Activated CD8-positive, alpha-beta memory T cell treated with anti-CD3 and anti-CD28 coated beads, Interleukin-2, amount 50 U/mL, for 48 hours (primary cell): Measurements from ENCODE around the gene EDN3.

Experiments used
- DNase-seq: peaks from one replicate; pipeline ENCODE4 v3.0.0-alpha.2; 2020

EDN3 gene

GRCh38 chr20:59308493-59309201 is 8.2 kb downstream of the EDN3 start:
- DNase-seq: no peak

DNA sequence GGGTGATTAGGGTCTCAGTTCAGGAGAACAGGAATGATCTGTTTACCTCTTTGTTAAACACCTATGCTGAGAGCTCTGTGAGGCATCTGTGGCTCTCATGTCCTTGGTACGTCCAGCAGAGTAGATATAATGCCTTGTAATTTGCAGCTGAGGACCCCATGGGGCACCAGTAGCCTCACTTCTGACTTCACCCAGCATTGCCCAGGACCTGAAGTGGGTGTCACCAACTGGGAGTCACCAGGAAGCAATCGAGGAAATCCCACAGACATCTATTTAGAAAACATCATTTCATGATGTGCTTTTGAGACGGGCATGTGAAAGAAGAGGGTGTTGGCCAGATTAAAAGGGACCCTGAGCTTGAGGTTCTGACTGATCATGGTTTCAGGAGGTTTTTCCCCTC is 8.8 kb downstream of the EDN3 start:
- no peak for DNase-seq

DNA sequence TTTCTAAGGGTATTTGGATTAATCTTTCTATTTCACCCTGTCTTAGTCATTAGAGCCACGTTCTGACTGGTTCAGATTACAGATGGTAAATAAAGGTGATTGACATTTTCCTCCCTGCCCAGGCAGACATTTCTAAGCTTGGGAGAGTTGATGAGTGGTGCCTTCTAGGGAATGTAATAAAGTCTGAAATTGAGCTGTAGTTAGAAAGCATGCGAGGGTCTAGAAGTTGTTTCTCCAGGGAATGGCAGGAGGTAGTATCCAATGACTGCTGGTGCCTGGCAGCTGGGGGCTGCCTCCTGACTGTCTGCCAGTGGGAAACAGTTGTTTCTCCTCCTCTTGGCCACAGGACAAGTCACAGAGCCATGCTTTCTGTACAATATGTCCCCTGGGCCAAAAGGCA is 14.6 kb downstream of the EDN3 start:
- no peak for DNase-seq

GRCh38 chr20:59316911-59317731 is 16.7 kb downstream of the EDN3 start:
- no peak for DNase-seq

DNA sequence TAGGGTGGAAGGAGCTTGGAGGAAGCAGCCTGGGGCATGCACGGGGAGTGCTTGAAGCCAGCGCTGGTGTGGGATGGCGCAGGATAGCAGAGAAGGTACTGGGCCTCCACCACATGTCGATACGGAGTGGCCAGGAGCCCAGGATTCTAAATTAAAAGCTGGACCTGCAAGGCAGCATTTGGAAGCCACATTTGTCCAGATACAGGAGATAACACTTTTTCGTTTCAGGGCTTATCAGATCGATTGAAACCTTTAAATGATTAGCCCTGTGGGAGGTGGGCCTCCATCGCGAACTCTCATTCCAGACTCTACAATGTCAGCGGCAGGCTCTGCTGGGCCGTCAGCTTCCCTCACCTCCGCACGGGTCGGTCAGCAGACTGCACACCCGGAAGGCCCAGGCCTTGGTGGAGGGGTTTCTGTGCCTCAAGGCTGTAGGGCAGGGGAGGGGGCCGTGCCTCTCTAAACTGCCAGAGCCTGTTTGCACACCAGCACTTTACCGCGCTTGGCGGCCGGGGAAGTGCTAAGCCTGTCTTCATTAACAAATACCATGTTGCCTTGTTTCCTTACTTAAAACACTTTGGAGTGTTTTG is 17.9 kb downstream of the EDN3 start:
- no peak for DNase-seq

DNA sequence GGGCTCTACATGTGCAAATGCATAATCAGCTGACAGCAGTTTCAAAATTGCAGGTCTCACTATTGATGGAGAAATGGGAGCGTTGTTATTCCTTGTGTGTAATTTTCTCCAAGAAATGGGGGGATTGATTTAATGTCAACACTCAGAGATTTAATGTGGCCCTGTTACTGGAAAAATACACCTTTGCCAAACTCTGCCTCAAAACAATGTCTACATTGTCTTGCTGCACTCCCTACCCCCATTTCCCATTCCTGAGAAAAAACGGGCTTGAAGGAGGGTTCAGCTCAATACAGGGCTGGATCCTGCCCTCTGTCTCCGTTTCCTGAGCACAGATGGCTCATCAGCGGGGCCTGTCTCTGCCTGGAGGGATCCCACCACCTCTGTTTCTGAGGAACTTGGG is 18.4 kb downstream of the EDN3 start:
- DNase-seq: no peak

DNA sequence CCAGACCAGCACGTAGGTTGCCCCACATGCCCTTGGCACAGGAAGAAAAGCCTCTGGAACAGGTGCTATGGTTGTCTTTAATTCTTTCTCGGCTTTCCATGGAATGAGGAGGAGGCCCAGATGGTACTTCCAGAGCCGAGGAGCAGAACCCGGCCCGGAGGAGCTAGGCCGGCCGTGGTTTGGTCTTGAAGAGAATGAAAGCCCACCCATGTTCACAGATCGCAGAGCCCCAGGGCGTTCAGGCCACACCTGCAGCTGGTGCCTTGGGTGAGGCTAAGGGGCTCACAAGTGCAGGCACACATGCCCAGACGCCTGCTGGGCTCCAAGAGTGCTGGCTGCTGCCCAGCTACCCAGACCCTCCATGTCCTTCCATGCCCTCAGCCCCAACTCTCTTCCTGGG is 20.0 kb downstream of the EDN3 start:
- DNase-seq: no peak

DNA sequence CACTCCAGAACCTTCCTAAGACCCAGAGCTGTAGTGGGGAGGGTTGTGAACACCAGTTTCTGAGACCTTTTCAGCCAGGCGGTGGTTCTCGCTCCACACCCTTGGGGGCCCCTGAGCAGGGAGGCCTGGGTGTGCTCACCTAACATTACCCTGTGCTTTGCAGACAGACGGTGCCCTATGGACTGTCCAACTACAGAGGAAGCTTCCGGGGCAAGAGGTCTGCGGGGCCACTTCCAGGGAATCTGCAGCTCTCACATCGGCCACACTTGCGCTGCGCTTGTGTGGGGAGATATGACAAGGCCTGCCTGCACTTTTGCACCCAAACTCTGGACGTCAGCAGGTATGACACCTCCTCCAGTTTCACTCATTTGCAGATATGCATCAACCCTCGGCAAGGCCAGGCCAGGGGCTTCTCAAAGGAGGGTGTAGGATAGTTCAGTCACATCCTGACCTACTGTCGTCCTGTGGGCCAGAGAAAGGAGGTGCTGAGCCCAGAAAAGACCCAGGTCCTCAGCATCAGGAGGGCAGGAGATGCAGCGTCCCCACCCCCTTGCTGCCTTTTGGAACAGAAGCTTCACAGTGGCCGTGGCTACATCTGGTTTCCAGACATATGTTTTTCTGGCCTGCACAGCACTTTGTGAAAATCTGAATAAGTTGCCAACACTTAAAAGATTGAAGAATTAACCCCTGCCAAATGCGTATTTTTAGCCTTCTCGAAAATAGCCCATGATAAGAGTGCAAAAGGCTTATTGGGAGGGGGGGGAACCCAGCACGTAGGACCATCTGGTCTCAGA is 20.6 kb downstream of the EDN3 start:
- DNase-seq: no peak

GRCh38 chr20:59322081-59322480 is 21.7 kb downstream of the EDN3 start:
- no peak for DNase-seq

GRCh38 chr20:59322585-59323454 is 22.4 kb downstream of the EDN3 start:
- no peak for DNase-seq

- no peak for DNase-seq
These were observed 23.3 kb downstream of the EDN3 start for GRCh38 chr20:59323731-59324130.

DNA sequence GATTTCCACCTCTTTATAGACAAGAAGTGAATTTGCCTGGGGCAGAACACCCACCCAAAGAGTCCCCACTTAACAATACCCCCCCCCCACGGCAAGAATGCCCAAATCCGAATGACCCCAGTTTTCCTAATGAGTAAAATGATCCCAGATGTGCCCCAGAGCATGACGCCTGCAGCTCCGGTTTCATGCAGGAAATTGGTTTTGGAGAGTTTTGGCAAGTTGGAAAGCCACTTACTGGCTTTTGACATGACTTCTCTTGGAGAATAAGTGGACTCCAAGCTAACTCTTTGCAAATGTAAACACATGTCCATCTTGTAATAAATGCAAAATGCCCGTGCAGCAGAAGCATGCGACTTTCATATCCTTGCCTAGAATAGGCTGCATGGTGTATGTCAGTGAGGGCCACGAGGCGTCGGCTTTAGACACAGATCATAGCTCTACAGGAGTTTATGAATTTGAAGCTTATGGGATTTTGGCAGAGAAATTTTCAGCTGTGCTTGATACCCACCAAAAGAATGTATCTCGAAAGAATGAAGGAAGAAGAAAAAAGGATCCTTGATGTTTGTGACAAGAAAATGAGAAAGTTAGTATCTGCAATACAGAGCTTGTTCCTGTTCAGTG is 24.2 kb downstream of the EDN3 start:
- no peak for DNase-seq

DNA sequence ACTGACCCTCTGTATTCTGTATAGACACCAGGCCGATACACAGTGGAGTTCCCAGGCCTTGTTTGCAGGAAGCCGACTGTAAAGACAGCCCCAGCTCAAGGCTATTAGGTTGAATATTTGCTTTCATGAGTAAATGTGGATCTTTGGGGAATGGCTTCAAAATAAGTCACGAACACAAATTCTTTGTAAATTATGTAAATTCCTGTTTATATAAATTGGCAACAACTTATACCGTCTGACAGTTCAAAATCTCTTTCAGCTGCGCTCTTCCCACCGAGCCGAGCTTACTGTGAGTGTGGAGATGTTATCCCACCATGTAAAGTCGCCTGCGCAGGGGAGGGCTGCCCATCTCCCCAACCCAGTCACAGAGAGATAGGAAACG is 24.7 kb downstream of the EDN3 start:
- no peak for DNase-seq

GRCh38 chr20:59326188-59326587 is 25.8 kb downstream of the EDN3 start:
- no peak for DNase-seq

GRCh38 chr20:59328071-59328470 is 27.7 kb downstream of the EDN3 start:
- no peak for DNase-seq

GRCh38 chr20:59331721-59332329 is 31.4 kb downstream of the EDN3 start:
- DNase-seq: no peak

DNA sequence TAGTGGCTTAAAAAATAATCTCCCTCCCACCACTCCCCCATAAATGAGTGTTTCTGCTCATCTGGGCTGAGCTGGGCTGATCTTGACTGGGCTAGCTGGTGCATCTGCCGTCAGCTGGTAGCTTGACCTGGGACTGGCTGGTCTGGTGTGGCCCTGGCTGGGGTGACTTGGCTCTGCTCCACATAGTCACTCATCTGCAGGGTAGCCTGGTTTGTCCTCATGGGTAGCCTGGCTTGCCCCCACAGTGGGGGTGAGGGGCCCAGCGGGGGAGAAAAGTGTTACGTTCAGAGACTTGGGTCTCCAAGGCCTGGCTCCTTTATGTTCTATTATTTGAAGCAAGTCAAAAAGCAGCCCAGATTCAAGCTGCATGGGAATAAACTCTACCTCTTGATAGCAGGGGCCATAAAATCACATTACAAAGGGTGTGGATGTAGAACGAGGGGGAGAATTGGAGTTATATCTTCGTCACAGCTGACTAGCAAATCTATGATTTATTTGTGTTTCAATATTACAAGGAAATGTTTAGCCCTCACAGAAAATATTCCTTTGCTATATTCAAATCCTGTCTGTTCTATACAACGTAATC is 32.9 kb downstream of the EDN3 start:
- no peak for DNase-seq

DNA sequence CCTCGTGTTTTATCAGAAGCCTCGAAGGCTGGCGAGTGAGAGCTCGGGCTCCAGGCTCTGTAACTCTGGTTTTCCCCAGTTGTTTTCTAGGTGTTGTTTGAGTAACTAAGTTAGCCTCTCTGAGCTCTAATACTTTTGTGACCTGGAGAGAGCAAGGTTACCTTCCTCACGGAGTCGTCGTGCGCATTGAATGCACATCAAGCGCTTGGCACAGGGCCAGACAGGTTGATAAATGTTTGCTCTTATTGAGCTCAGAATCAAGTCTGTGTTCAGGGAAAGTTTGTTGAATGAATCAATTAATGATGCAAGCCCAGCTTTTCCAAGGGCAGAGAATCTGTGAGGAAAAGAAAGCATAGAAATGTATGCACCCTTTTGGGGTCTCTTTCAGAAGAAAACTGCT is 33.5 kb downstream of the EDN3 start:
- DNase-seq: no peak

DNA sequence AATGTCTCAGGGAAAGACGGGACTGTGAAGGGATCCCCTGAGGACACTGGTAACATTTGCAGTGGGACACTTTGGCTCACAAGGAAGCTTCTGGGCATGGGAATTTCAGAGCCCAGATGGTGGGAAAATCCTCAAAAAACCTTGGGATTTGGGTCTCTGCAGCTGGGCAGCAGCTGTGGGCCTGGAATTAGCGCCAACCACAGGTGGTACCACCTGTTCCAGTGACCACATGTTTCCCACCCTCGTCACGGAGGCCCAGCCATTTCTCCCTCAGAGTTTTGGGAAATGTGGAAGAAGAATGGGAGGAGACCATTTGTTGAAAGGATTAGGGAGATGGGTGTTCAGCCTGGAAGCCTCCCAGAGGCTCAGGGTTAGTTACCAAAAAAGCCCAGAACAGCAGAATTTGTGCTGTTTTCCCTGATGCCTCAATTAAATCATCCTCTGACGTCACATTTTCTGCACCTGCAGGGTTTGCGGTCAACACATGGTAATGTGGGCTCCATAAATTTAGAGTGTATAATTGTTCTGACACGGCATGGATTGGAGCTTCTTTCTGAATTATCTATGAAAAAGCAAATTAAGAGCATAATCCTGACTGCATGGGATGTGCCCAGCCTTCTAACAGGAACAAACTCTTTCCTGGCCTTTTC is 34.4 kb downstream of the EDN3 start:
- DNase-seq: no peak

DNA sequence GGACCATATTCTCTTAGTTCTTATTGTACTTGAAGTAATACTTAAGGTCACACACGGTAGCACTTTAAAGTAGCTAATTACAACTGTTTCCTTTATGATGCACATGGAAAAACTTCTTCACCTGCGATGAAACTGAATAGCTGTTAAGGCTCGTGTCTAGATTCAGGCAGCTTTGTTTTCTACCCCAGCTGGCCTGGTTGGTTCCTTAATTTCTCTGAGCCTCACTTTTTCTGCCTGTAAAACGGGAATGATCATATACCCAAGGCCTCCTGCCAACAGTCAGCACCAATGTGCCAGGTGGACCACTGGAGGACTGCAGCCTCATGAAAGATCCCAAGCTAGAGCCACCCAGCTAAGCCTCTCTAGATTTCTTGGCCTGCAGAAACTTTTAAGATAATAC is 35.0 kb downstream of the EDN3 start:
- DNase-seq: no peak

GRCh38 chr20:59336540-59336939 is 36.1 kb downstream of the EDN3 start:
- no peak for DNase-seq
